Measurements from ENCODE around the gene SLC35G6.
"Not testable (repeated sequence)": the region's sequence is repeated elsewhere in the genome, so short reads cannot be mapped to it uniquely, and the experiment has no call there.

SLC35G6 gene

DNA sequence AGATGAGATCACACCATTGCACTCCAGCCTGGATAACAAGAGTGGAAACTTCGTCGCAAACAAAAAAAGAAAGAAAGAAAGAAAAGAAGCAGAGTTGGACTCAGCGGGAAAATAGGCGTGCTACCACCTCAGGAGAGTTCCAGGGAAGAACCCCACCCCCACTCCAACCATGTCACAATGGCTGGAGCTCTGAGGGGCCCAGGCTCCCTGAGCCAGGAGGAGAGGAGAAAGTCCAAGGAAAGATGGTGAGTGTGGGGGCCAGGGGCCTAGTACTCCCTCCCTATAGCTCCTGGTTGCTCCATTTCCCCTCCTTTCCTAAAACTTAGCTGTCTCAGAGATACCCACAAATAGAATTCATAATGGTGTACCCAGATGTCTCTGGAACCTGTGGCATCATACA lies at the start of gene SLC35G6:
Gene SLC35G6, plus strand, starts transcription at position 172 of the 400 bp plus-strand sequence. Its CDS starts 71 bp downstream, at position 243.
- DNase-seq, result not testable (repeated sequence)

DNA sequence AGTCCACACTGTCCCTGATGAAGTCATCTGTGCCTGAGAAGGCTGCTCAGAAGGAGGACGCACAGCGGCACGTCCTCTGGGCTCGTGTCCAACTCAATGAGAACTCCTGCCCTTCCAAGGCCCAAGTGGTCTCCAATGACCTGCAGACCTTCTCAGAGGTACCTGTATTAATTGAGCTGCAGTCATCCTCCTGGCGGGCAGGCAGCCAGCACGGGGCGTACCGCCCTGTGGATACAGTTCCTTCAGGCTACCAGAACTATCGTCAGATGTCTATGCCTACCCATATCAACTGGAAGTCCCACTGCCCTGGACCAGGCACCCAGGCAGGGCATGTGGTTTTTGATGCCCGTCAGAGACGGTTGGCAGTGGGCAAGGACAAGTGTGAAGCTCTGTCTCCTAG lies 49.0 kb upstream of the SLC35G6 start:
- no peak for DNase-seq

- peak in 3 of 4 experiments; percentile 43 to 65 (median 54) for DNase-seq
Observed at GRCh38 chr17:7435676-7436555, 45.3 kb upstream of the SLC35G6 start.

- DNase-seq, result peak; percentile 43 to 82 (median 58)
Observed at GRCh38 chr17:7436556-7437368, 44.5 kb upstream of the SLC35G6 start.

GRCh38 chr17:7437369-7437863 lies 43.8 kb upstream of the SLC35G6 start:
- peak in 1 of 4 experiments; percentile 43 for DNase-seq

DNA sequence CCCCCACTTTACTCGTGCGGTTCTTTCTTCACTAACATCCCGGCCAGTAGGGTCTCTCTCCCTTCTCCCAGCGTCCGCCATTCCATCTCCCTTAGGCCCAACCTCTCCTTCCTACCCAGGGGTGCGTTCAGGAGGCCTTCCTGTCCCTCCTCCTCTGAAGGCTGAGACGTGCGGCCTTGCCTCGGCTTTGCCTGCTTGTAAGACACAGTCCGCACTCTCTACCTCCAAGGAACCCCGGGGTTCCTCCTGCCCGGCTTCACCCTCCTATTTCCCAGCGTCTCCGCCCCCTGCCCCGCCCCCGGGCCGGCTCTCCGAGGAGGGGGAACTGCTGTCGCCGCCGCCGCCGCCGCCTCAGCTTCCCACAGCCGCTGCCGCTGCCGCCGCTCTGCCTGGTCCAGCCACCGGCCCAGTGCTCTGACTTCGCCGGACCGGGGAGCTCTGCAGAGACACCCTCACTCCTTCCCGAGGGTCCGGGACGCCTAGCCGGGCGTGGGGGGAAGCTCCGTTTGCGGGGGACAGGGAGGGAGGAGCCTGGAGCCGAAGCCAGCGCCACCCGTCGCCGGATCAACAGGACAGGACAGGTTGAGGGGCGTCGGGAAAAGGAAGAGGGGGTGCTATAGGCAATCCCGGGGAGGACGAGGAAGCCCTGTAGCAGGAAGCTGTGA lies 43.2 kb upstream of the SLC35G6 start:
- peak in 3 of 4 experiments; percentile 13 to 64 (median 20) for DNase-seq

GRCh38 chr17:7438656-7439460 lies 42.4 kb upstream of the SLC35G6 start:
- DNase-seq, result no peak

DNA sequence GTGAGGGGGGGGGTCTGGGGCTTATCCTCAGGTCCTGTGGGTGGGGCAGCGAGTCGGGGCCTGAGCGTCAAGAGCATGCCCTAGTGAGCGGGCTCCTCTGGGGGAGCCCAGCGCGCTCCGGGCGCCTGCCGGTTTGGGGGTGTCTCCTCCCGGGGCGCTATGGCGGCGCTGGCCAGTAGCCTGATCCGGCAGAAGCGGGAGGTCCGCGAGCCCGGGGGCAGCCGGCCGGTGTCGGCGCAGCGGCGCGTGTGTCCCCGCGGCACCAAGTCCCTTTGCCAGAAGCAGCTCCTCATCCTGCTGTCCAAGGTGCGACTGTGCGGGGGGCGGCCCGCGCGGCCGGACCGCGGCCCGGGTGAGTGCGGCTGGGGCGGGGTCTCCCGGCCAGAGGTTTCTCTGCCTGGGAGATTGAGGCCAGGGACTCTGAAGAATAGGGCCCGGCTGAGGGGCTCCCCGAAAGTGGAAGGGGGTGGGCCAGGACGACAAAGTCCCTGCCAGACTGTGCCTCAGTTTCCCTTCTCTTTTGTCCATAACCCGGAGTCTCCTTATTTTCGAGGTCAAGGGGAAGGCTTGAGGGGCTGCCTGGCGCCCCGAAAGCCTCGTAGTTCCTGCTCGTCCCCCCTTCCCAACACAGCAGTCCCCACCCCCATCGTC lies 41.7 kb upstream of the SLC35G6 start, which contains the start of gene FGF11:
Gene FGF11, plus strand, starts transcription at position 51 of the 651 bp plus-strand sequence. Its CDS starts 109 bp downstream, at position 160.
- DNase-seq, result no peak

- DNase-seq, result no peak
Observed at GRCh38 chr17:7440113-7440833, 41.0 kb upstream of the SLC35G6 start.

DNA sequence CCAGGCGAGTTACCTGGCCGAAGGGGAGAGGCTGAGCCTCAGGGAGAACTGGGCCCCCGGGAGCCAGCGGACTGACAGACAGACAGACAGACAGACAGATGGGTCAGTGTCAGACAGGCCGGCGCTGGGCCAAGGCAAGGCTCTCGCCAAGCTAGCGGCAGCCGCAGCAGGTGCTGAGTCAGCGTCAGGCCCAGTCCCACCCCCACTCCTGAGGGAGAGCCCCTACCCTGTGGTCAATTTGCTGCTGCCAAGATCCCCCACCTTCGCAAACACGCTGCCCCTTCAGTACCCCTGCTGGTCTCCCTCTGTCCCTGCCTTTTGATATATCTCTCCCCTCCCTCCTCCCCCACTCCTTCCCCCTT lies 40.4 kb upstream of the SLC35G6 start:
- no peak for DNase-seq

DNA sequence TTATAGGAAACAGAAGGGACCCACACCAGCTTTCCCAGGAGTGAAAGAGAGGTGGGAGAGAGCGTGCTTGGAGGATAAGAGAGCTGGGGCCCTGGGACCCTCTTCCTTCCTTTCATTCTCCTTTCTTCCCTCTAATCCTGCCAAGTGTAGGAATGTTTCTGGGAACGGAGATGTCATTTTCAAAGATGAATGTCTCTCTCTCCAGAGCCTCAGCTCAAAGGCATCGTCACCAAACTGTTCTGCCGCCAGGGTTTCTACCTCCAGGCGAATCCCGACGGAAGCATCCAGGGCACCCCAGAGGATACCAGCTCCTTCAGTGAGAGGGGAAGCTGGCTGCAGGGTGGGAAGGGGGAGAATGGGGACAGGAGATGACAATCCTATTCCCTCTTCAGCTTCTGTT lies 40.0 kb upstream of the SLC35G6 start:
- no peak for DNase-seq

DNA sequence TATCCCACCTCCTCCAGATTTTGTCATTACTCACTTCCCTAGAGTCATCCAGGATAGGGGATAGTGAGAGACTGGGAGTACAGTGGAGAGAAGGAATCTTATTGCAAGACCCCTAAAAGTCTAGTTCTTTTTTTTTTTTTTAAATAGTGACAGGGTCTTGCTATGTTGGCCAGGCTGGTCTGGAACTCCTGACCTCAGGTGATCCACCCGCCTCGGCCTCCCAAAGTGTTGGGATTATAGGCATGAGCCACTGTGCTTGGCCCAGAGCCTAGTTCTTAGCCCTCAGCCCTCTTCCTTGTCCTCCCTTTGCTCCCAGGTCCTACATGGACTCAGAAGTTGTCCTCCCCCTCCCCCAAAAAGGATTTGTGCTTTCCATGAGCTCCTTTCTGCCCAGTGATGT lies 39.1 kb upstream of the SLC35G6 start:
- no peak for DNase-seq

GRCh38 chr17:7443499-7444485 lies 37.5 kb upstream of the SLC35G6 start:
- no peak for DNase-seq

DNA sequence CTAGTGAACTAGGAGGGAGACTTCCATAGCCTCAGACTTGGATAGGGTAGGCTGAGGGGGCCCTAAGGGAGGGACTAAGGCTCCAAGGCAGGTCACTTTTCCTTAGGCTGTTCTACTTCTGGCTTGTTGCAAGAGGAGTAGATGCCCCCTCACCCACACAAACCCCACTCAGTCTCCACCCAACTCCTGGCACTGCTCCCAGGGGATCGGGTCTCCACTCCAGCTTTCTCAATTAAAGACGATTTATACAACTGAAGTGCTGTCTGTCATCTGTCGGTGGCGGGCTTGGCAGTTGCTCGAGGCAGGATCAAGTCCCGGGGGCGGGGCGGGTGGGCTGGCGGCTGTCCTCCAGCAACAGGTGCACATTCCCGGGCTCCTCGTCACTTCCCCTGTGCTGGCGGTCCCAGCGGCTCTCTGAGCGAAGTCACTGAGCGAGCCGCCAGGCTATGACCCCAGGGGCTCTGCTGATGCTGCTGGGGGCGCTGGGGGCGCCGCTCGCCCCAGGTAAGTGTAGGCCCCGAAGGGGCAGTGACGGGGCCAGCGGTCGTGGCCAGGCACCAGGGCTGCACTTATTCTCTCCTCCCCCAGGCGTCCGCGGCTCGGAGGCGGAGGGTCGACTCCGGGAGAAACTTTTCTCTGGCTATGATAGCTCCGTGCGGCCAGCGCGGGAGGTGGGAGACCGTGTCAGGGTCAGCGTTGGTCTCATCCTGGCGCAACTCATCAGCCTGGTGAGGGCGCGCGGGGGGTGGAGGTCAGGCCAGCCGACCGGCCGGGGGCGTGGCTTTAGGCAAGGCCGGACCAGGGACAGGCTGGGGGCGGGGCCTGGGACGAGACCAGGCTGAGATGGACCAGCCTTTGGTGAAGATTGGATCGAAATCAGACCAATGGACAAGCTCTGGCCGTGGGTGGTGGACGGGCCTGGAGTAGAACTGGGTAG lies 36.3 kb upstream of the SLC35G6 start, which contains the start of gene CHRNB1:
Gene CHRNB1, plus strand, starts transcription at position 380 of the 937 bp plus-strand sequence. Its CDS starts 67 bp downstream, at position 447.
- no peak for DNase-seq

DNA sequence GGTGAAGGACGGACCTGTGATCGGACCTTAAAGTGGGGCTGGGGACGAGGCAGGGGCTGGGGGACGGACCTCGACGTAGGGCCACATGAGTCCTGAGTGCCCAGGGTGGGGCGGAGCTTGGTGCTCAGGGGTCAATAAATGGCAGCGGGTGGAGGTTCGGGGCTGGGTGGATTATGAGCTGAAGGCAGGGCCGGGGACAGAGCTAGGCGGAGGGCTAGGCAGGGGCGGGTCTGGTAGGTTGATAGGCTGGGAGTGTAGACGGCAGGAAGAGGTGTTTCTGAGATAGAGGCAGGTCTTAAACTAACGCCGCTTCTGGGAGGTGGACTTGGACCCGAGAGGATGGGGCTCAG lies 35.7 kb upstream of the SLC35G6 start:
- DNase-seq, result peak in 1 of 4 experiments; percentile 20

- no peak for DNase-seq
Observed at GRCh38 chr17:7448461-7448860, 32.8 kb upstream of the SLC35G6 start.

DNA sequence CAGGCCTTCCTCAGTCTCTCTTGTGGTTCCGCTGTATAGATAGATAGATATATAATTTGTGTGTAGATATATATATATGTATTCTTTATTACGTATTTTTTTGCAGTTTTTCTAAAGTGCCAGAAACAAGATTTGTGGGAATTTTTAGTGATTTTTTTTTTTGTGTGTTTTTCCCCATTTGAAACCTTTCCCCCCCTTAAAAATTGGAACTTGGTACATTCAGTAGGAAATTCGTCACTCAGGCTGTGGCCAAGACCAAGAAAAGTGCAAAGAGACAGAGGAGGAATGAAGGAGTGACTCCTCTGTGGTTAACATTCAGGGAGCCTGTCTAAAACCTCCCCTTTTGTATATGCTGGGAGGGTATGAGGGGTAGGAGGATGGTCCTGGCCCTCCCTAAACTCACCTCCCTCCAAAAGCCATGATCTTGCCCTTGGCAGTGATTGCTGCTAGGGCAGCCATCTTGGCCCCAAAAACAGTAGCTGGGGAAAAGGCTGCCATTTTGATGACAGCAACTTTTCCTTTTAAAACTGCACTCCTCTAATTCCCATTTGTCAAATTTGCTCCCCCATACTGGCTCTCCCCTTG lies 21.2 kb upstream of the SLC35G6 start:
- no peak for DNase-seq
